GM12878 (cell line): Measurements from ENCODE around the gene SLC66A1.

ENCODE experiments used
- CTCF ChIP-seq, 3 experiments: IDR thresholded peaks in 2 of 3; conservative IDR thresholded peaks in 1 of 3; 2 replicates each; pipeline ENCODE4 v1.5.1; 2011; ENCODE audit warnings: low read depth in 3 of 3, low read length in 3 of 3, mild to moderate bottlenecking in 3 of 3, control low read depth in 2 of 3, moderate library complexity in 2 of 3, inconsistent platforms in 1 of 3, mixed read lengths in 1 of 3; ENCODE audit not compliant: control insufficient read depth in 2 of 3, insufficient read depth in 1 of 3; ENCODE audit errors: extremely low read depth in 1 of 3
- E4F1 ChIP-seq: fragments of 450-650 bp; IDR thresholded peaks from 2 replicates; pipeline ENCODE4 v1.6.1; 2018; ENCODE audit warnings: borderline replicate concordance, mild to moderate bottlenecking; ENCODE audit not compliant: partially characterized antibody
- ESRRA ChIP-seq: IDR thresholded peaks from 2 replicates; pipeline ENCODE4 v1.6.1; 2012; ENCODE audit warnings: mild to moderate bottlenecking, low read length, improper control_type of control experiment
- MAX ChIP-seq: IDR thresholded peaks from 2 replicates; pipeline ENCODE4 v1.6.1; 2012; ENCODE audit warnings: low read depth, low read length, improper control_type of control experiment
- MYC ChIP-seq: IDR thresholded peaks from 2 replicates; pipeline ENCODE4 v1.6.1; 2011; ENCODE audit warnings: mild to moderate bottlenecking, low read length, moderate library complexity, inconsistent platforms; ENCODE audit not compliant: insufficient read depth, insufficient replicate concordance, insufficient read length, severe bottlenecking
- POLR2A ChIP-seq: IDR thresholded peaks from 2 replicates; pipeline ENCODE4 v1.6.1; 2011; ENCODE audit warnings: low read depth, mild to moderate bottlenecking, low read length
- TCF12 ChIP-seq: IDR thresholded peaks from 2 replicates; pipeline ENCODE4 v1.6.1; 2011; ENCODE audit warnings: low read depth, mild to moderate bottlenecking, low read length

GRCh38 chr1:19306941-19307340 is 5.2 kb upstream of the SLC66A1 start:
- TF ChIP-seq CTCF (IDR thresholded peaks at IDR 0.05 in 2 of 3, conservative IDR thresholded peaks at IDR 0.05 in 1 of 3; ENCODE audit: control insufficient read depth in 2 of 3, extremely low read depth in 1 of 3, insufficient read depth in 1 of 3, low read depth in 3 of 3, low read length in 3 of 3): no peak
- TF ChIP-seq MAX: no peak
- TF ChIP-seq POLR2A: no peak
- TF ChIP-seq TCF12: no peak
- no peak for TF ChIP-seq MYC
- TF ChIP-seq E4F1: no peak
- no peak for TF ChIP-seq ESRRA
